Neural progenitor cell (in vitro differentiated cells): ENCODE results near the gene DRAP1. TPM values are rescaled to one million over a fixed set of nuclear protein-coding genes. Genes with fewer than 3 reads are reported as not detected.
A peak's percentile ranks its signal among the peaks of the same experiment; 100 is the strongest.

Experiments
- DNase-seq: peaks from one replicate; pipeline ENCODE4 v3.0.0-alpha.2; 2016; ENCODE audit warnings: low spot score
- H2AFZ ChIP-seq: fragments of 200-600 bp; sonication (generic); replicated peaks from 2 replicates; pipeline ENCODE4 v1.6.1; 2016; ENCODE audit warnings: antibody characterized with exemption
- H3F3A ChIP-seq: fragments of 200-600 bp; sonication (generic); 2 replicates; pipeline ENCODE4 v1.6.1; 2016; ENCODE audit warnings: antibody characterized with exemption, low read depth
- H3K27ac ChIP-seq: fragments of 200-600 bp; sonication (generic); 2 replicates; pipeline ENCODE4 v1.5.1; 2016; ENCODE audit warnings: mild to moderate bottlenecking
- H3K27me3 ChIP-seq: fragments of 200-600 bp; sonication (generic); 2 replicates; pipeline ENCODE4 v1.6.1; 2016; ENCODE audit warnings: mild to moderate bottlenecking, moderate library complexity
- H3K36me3 ChIP-seq: fragments of 200-600 bp; sonication (generic); 2 replicates; pipeline ENCODE4 v1.5.1; 2016
- H3K4me1 ChIP-seq: fragments of 200-600 bp; sonication (generic); 2 replicates; pipeline ENCODE4 v1.6.1; 2016; ENCODE audit warnings: mixed run types
- H3K4me2 ChIP-seq: fragments of 200-600 bp; sonication (generic); 2 replicates; pipeline ENCODE4 v1.6.1; 2016
- H3K4me3 ChIP-seq: fragments of 200-600 bp; sonication (generic); 2 replicates; pipeline ENCODE4 v1.5.1; 2016
- H3K79me2 ChIP-seq: fragments of 200-600 bp; sonication (generic); 2 replicates; pipeline ENCODE4 v1.6.1; 2016; ENCODE audit warnings: low read depth
- H3K9ac ChIP-seq: fragments of 200-600 bp; sonication (generic); 2 replicates; pipeline ENCODE4 v1.6.1; 2016
- H3K9me3 ChIP-seq: fragments of 200-600 bp; sonication (generic); 2 replicates; pipeline ENCODE4 v1.5.1; 2016; ENCODE audit warnings: low read depth
- H4K20me1 ChIP-seq: fragments of 200-600 bp; sonication (generic); 2 replicates; pipeline ENCODE4 v1.6.1; 2016; ENCODE audit warnings: low read depth
- H3K27ac Mint-ChIP-seq: 3 replicates; pipeline ENCODE4 v1.8.0; 2021; ENCODE audit warnings: mixed read lengths
- H3K27me3 Mint-ChIP-seq: 2 replicates; pipeline ENCODE4 v1.8.0; 2022; ENCODE audit warnings: low read depth, mild to moderate bottlenecking, inconsistent platforms, moderate library complexity, mixed read lengths; ENCODE audit not compliant: insufficient read depth
- H3K36me3 Mint-ChIP-seq: 3 replicates; pipeline ENCODE4 v1.8.0; 2021; ENCODE audit warnings: mixed read lengths
- H3K4me1 Mint-ChIP-seq: 3 replicates; pipeline ENCODE4 v1.8.0; 2021; ENCODE audit warnings: mixed read lengths
- H3K4me3 Mint-ChIP-seq: 3 replicates; pipeline ENCODE4 v1.8.0; 2021; ENCODE audit warnings: mild to moderate bottlenecking, moderate library complexity, mixed read lengths
- H3K9me3 Mint-ChIP-seq: 3 replicates; pipeline ENCODE4 v1.8.0; 2020; ENCODE audit warnings: mixed read lengths
- EZH2 ChIP-seq: fragments of 200-600 bp; sonication (generic); IDR thresholded peaks from 2 replicates; pipeline ENCODE4 v1.6.1; 2017; ENCODE audit warnings: antibody characterized with exemption, mild to moderate bottlenecking, moderate library complexity
- EZH2phosphoT487 ChIP-seq: fragments of 200-600 bp; sonication (generic); IDR thresholded peaks from 2 replicates; pipeline ENCODE4 v1.6.1; 2017; ENCODE audit warnings: antibody characterized with exemption
- total RNA-seq: library from RNA; depleted of rRNA; stranded (reverse); fragments of >200 nt; gene quantifications from 2 replicates; pipeline ENCODE4 v1.2.3, GENCODE V29; 2015; ENCODE audit warnings: low replicate concordance
- TF ChIP-seq, protein P1 (sequence below): fragments of 200-600 bp; sonication (generic); IDR thresholded peaks from 2 replicates; pipeline ENCODE4 v1.5.1; 2017; ENCODE audit warnings: antibody characterized with exemption, mild to moderate bottlenecking

The DRAP1 gene
- total RNA-seq, 1 donor from 2014 or later, result 51.0 TPM

DNA sequence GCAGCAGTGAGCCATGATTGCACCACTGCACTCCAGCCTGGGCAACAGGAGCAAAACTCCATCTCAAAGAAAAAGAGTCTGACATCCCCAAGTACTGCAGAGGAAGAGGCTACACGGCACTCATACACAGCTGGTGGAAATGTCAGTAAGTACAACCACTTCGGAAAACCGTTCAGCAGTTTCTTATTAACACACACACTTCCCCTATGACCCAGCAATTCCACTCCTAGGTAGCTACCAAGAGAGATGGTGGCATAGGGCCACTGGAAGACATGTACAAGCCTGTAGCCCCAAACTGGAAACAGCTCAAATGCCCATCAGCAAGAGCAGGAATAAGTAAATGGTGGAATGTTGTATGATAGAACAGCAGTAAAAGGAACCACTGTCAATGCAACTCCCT, 3.3 kb downstream of the DRAP1 start:
- H3K4me2 ChIP-seq, result no peak overlapping the region
- TF ChIP-seq EZH2phosphoT487, result no peak
- no peak for TF ChIP-seq EZH2
- TF ChIP-seq, protein P1, sequence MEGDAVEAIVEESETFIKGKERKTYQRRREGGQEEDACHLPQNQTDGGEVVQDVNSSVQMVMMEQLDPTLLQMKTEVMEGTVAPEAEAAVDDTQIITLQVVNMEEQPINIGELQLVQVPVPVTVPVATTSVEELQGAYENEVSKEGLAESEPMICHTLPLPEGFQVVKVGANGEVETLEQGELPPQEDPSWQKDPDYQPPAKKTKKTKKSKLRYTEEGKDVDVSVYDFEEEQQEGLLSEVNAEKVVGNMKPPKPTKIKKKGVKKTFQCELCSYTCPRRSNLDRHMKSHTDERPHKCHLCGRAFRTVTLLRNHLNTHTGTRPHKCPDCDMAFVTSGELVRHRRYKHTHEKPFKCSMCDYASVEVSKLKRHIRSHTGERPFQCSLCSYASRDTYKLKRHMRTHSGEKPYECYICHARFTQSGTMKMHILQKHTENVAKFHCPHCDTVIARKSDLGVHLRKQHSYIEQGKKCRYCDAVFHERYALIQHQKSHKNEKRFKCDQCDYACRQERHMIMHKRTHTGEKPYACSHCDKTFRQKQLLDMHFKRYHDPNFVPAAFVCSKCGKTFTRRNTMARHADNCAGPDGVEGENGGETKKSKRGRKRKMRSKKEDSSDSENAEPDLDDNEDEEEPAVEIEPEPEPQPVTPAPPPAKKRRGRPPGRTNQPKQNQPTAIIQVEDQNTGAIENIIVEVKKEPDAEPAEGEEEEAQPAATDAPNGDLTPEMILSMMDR, result no peak
- peaks cover 10% of the 10 kb centered on the region for H3K4me1 ChIP-seq
- no peaks in the 10 kb centered on the region for H3F3A ChIP-seq
- no peaks in the 10 kb centered on the region for H3K9me3 ChIP-seq
- H2AFZ ChIP-seq, result no peak overlapping the region
- peak overlapping the region; percentile 7 for H3K4me3 Mint-ChIP-seq
- H4K20me1 ChIP-seq, result peaks cover 12% of the 10 kb centered on the region
- H3K27ac Mint-ChIP-seq, result no peak overlapping the region
- no peak overlapping the region for H3K4me3 ChIP-seq
- no peaks in the 10 kb centered on the region for H3K27me3 ChIP-seq
- H3K36me3 Mint-ChIP-seq, result peaks cover 5% of the 10 kb centered on the region
- peaks cover 4% of the 10 kb centered on the region for H3K27me3 Mint-ChIP-seq
- H3K27ac ChIP-seq, result no peak overlapping the region
- no peak for DNase-seq
- no peak overlapping the region for H3K9ac ChIP-seq
- H3K9me3 Mint-ChIP-seq, result no peaks in the 10 kb centered on the region
- H3K79me2 ChIP-seq, result peaks cover 18% of the 10 kb centered on the region
- peaks cover 7% of the 10 kb centered on the region for H3K4me1 Mint-ChIP-seq
- H3K36me3 ChIP-seq, result no peaks in the 10 kb centered on the region

DNA sequence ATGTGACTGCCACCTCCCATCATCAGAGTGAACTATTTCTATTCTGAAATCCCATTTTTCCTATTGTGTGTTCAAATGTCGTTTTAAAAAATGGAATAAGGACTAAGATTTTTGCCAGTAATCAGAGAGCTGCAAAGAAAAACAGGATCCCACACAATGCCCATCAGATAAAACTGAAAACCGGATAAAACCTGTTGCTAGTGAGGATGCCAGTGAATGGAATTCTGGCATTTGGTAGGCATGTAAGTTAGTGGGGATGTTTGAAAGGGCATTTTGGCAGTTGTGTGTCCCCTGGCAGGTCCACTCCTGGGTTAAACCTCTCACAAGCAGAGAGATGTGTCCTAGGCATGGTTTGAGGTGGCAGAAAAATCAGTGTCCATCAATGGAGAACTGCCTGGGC, 6.2 kb downstream of the DRAP1 start:
- peaks cover 1% of the 10 kb centered on the region for H3K4me1 ChIP-seq
- H3K36me3 Mint-ChIP-seq, result peaks cover 5% of the 10 kb centered on the region
- no peaks in the 10 kb centered on the region for H3K9me3 Mint-ChIP-seq
- DNase-seq, result no peak
- peaks cover 5% of the 10 kb centered on the region for H3K27me3 Mint-ChIP-seq
- H3K27ac Mint-ChIP-seq, result no peak overlapping the region
- no peaks in the 10 kb centered on the region for H3F3A ChIP-seq
- H3K36me3 ChIP-seq, result no peaks in the 10 kb centered on the region
- H3K27ac ChIP-seq, result no peak overlapping the region
- H4K20me1 ChIP-seq, result peaks cover 7% of the 10 kb centered on the region
- H3K4me1 Mint-ChIP-seq, result peaks cover 4% of the 10 kb centered on the region
- no peak overlapping the region for H3K4me3 ChIP-seq
- H3K27me3 ChIP-seq, result no peaks in the 10 kb centered on the region
- no peak overlapping the region for H3K4me2 ChIP-seq
- H2AFZ ChIP-seq, result no peak overlapping the region
- H3K4me3 Mint-ChIP-seq, result no peak overlapping the region
- TF ChIP-seq, protein P1, result no peak
- no peak for TF ChIP-seq EZH2
- no peak for TF ChIP-seq EZH2phosphoT487
- peaks cover 2% of the 10 kb centered on the region for H3K79me2 ChIP-seq
- no peak overlapping the region for H3K9ac ChIP-seq
- H3K9me3 ChIP-seq, result no peaks in the 10 kb centered on the region

DNA sequence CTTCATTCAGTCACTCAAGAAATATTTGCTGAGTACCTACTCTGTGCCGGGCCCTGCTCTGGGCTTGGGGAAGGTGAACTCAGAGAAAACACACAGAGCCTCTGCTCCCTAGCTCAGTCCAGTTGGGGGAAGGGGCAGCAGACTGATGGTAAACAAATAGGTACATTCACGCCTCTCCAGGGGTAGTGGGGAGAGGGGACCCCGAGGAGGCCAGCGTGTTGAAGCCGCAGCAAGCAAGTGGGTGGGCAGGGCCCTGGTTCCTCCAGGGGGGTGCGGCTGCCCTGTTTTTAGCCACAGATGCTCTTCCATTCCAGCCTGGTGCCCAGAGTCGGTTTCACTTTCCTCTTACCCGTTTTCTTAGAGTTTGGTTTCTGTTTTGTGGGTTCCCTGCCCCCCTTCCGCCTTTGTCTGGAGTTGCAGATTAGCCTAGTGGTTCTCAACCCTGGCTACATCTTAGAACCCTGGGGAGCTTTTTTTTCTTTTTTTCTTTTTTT, 8.7 kb downstream of the DRAP1 start:
- H3K27ac Mint-ChIP-seq, result no peak overlapping the region
- H3K4me1 Mint-ChIP-seq, result peaks cover 13% of the 10 kb centered on the region
- Histone ChIP-seq H3K9ac (peak overlapping the region; percentile 14), H3K36me3 (no peaks in the 10 kb centered on the region), H3K27me3 (no peaks in the 10 kb centered on the region), H3K79me2 (no peaks in the 10 kb centered on the region), H3K4me2 (no peak overlapping the region), H3K4me3 (no peak overlapping the region), H2AFZ (no peak overlapping the region), H3F3A (no peaks in the 10 kb centered on the region), H4K20me1 (no peaks in the 10 kb centered on the region), H3K27ac (no peak overlapping the region), H3K9me3 (no peaks in the 10 kb centered on the region), H3K4me1 (no peaks in the 10 kb centered on the region)
- H3K9me3 Mint-ChIP-seq, result no peaks in the 10 kb centered on the region
- no peak overlapping the region for H3K4me3 Mint-ChIP-seq
- DNase-seq, result no peak
- TF ChIP-seq, protein P1, result no peak
- TF ChIP-seq EZH2phosphoT487, result no peak
- no peak for TF ChIP-seq EZH2
- peaks cover 9% of the 10 kb centered on the region for H3K27me3 Mint-ChIP-seq
- H3K36me3 Mint-ChIP-seq, result peaks cover 3% of the 10 kb centered on the region
